ENCODE results near the gene MYL10.

DNA sequence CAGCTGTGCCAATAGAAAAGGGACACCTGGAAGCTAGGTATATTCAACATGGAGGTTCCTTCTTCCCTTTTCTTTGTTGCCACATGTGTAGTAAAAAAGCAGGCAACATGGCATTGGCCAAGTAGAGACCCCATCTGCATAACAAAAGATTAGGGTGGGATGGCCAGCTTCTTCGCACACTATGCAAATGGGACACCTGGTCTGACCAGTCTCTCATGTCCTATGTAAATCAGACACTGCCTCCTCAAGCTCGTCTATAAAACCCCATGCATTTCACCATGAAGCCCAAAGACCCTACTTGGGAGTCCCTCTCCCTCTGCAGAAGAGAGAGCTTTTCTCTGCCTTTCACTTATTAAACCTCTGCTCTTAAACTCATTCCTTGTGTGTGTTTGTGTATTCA lies 53.9 kb downstream of the MYL10 start:
- TF ChIP-seq, protein P1, sequence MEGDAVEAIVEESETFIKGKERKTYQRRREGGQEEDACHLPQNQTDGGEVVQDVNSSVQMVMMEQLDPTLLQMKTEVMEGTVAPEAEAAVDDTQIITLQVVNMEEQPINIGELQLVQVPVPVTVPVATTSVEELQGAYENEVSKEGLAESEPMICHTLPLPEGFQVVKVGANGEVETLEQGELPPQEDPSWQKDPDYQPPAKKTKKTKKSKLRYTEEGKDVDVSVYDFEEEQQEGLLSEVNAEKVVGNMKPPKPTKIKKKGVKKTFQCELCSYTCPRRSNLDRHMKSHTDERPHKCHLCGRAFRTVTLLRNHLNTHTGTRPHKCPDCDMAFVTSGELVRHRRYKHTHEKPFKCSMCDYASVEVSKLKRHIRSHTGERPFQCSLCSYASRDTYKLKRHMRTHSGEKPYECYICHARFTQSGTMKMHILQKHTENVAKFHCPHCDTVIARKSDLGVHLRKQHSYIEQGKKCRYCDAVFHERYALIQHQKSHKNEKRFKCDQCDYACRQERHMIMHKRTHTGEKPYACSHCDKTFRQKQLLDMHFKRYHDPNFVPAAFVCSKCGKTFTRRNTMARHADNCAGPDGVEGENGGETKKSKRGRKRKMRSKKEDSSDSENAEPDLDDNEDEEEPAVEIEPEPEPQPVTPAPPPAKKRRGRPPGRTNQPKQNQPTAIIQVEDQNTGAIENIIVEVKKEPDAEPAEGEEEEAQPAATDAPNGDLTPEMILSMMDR (IDR thresholded peaks at IDR 0.05) = no peak
- TF ChIP-seq POLR2A (IDR thresholded peaks at IDR 0.05) = no peak
